HepG2 (cell line): ENCODE data around the gene DCTN3.

Source experiments
- CEBPB ChIP-seq: IDR thresholded peaks from 2 replicates; pipeline ENCODE4 v1.6.1; 2011; ENCODE audit warnings: low read depth, low read length, improper control_type of control experiment, borderline replicate concordance
- MAFK ChIP-seq, 2 experiments: IDR thresholded peaks in 1 of 2; conservative IDR thresholded peaks in 1 of 2; 2 replicates each; pipeline ENCODE4 v1.6.1; 2011; ENCODE audit warnings: improper control_type of control experiment in 2 of 2, low read length in 2 of 2
- ZNF10 ChIP-seq: sonication (generic); formaldehyde crosslinking; IDR thresholded peaks from 2 replicates; pipeline ENCODE4 v1.4.0; 2020; ENCODE audit warnings: mild to moderate bottlenecking, low read depth, missing genetic modification reagents, borderline replicate concordance
- TF ChIP-seq, protein P1 (sequence below): sonication (generic); formaldehyde crosslinking; IDR thresholded peaks from 2 replicates; pipeline ENCODE4 v1.8.1; 2022; ENCODE audit warnings: mild to moderate bottlenecking, missing genetic modification reagents

GRCh38 chr9:34628656-34629490 lies 8.6 kb upstream of the DCTN3 start, which contains the start of gene ARID3C:
- TF ChIP-seq, protein P1, sequence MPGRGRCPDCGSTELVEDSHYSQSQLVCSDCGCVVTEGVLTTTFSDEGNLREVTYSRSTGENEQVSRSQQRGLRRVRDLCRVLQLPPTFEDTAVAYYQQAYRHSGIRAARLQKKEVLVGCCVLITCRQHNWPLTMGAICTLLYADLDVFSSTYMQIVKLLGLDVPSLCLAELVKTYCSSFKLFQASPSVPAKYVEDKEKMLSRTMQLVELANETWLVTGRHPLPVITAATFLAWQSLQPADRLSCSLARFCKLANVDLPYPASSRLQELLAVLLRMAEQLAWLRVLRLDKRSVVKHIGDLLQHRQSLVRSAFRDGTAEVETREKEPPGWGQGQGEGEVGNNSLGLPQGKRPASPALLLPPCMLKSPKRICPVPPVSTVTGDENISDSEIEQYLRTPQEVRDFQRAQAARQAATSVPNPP, result no peak
- TF ChIP-seq MAFK (conservative IDR thresholded peaks at IDR 0.05 in 1 of 2, IDR thresholded peaks at IDR 0.05 in 1 of 2; ENCODE audit: low read length in 2 of 2) (no peak), ZNF10 (CRISPR knock-in tag) (no peak), CEBPB (no peak)
